NCI-H510A (cell line): Measurements from ENCODE around the gene CFAP410.
"Not testable (repeated sequence)": the region's sequence is repeated elsewhere in the genome, so short reads cannot be mapped to it uniquely, and the experiment has no call there.

ENCODE experiments used
- DNase-seq: peaks from one replicate; lab custom pipeline; 2025; lab: John Stamatoyannopoulos, UW

Gene CFAP410

GRCh38 chr21:44368711-44369446 lies 29.7 kb upstream of the CFAP410 start:
- no peak for DNase-seq

- no peak for DNase-seq
These were observed 27.5 kb upstream of the CFAP410 start for GRCh38 chr21:44366586-44367211.

GRCh38 chr21:44365967-44366585 lies 26.9 kb upstream of the CFAP410 start:
- DNase-seq, result no peak

GRCh38 chr21:44365251-44365966 lies 26.2 kb upstream of the CFAP410 start:
- DNase-seq, result no peak

GRCh38 chr21:44364151-44365053 lies 25.2 kb upstream of the CFAP410 start:
- DNase-seq, result no peak

GRCh38 chr21:44363278-44363677 lies 24.1 kb upstream of the CFAP410 start:
- no peak for DNase-seq

GRCh38 chr21:44361903-44362302 lies 22.7 kb upstream of the CFAP410 start:
- DNase-seq, result not testable (repeated sequence)

- DNase-seq, result no peak
These were observed 21.0 kb upstream of the CFAP410 start for GRCh38 chr21:44360159-44360558.

- no peak for DNase-seq
These were observed 20.2 kb upstream of the CFAP410 start for GRCh38 chr21:44359396-44359795.

- DNase-seq, result no peak
These were observed 18.1 kb upstream of the CFAP410 start for GRCh38 chr21:44357064-44357837.

- no peak for DNase-seq
These were observed 17.4 kb upstream of the CFAP410 start for GRCh38 chr21:44356636-44357035.

GRCh38 chr21:44356160-44356559 lies 17.0 kb upstream of the CFAP410 start:
- DNase-seq, result no peak

GRCh38 chr21:44354775-44355771 lies 15.9 kb upstream of the CFAP410 start:
- DNase-seq, result no peak

GRCh38 chr21:44354001-44354405 lies 14.8 kb upstream of the CFAP410 start:
- DNase-seq, result no peak

- no peak for DNase-seq
These were observed 14.2 kb upstream of the CFAP410 start, which contains the start of gene TRPM2 for GRCh38 chr21:44353191-44353970. Gene TRPM2 (plus strand): TSS chr21:44353621. CDS start chr21:44353701, 80 bp downstream.

GRCh38 chr21:44352253-44352860 lies 13.2 kb upstream of the CFAP410 start:
- no peak for DNase-seq

GRCh38 chr21:44351535-44352252 lies 12.5 kb upstream of the CFAP410 start:
- no peak for DNase-seq
